ENCODE results near the gene CRISP2.
"Not testable (repeated sequence)": the region's sequence is repeated elsewhere in the genome, so short reads cannot be mapped to it uniquely, and the experiment has no call there.

Gene CRISP2

DNA sequence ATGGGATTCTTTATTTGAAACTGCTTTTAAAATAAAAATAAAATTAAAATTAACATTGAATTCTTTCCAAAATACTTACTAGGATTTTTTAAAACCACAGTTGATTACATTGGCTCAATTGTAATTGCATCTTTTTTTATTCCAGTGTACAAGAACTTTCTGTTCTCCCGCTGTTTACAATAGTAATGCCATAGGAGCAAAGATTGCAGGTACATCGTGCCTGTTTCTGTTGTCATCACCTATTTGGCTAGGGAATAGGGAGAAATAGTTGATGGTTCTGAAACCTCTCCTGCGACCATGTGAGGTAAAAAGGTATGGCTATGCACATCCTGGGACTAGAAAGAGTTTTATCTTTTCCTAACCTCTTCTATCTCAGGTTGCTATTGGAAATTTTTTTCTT is 48.5 kb downstream of the CRISP2 start:
- H3K4me3 ChIP-seq (replicated peaks in 1 of 2; ENCODE audit: low read depth in 2 of 2, low read length in 2 of 2), result no peak overlapping the region
- TF ChIP-seq, protein P1, sequence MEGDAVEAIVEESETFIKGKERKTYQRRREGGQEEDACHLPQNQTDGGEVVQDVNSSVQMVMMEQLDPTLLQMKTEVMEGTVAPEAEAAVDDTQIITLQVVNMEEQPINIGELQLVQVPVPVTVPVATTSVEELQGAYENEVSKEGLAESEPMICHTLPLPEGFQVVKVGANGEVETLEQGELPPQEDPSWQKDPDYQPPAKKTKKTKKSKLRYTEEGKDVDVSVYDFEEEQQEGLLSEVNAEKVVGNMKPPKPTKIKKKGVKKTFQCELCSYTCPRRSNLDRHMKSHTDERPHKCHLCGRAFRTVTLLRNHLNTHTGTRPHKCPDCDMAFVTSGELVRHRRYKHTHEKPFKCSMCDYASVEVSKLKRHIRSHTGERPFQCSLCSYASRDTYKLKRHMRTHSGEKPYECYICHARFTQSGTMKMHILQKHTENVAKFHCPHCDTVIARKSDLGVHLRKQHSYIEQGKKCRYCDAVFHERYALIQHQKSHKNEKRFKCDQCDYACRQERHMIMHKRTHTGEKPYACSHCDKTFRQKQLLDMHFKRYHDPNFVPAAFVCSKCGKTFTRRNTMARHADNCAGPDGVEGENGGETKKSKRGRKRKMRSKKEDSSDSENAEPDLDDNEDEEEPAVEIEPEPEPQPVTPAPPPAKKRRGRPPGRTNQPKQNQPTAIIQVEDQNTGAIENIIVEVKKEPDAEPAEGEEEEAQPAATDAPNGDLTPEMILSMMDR (IDR thresholded peaks at IDR 0.05; ENCODE audit: low read depth, low read length), result no peak

DNA sequence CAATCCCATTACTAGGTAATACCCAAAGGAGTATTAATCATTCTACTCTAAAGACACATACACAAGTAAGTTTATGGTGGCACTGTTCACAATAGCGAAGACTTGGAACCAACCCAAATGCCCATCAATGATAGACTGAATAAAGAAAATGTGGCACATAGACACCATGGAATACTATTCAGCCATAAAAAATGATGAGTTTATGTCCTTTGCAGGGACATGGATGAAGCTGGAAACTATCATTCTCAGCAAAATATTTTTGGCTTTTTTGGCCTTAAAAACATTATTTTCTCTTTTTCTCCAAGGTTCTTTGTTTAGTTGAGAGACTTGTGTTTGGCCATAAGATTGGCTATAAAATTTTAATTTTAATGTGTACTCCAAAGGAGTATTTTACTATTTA is 49.3 kb downstream of the CRISP2 start:
- not testable (repeated sequence) for DNase-seq (ENCODE audit: low read depth in 2 of 2); H3K4me3 ChIP-seq (replicated peaks in 1 of 2; ENCODE audit: low read depth in 2 of 2, low read length in 2 of 2)

More for the DNA sequence above, 48.5 kb downstream of the CRISP2 start:
- DNase-seq (ENCODE audit: low read depth in 2 of 2), result no peak

DNA sequence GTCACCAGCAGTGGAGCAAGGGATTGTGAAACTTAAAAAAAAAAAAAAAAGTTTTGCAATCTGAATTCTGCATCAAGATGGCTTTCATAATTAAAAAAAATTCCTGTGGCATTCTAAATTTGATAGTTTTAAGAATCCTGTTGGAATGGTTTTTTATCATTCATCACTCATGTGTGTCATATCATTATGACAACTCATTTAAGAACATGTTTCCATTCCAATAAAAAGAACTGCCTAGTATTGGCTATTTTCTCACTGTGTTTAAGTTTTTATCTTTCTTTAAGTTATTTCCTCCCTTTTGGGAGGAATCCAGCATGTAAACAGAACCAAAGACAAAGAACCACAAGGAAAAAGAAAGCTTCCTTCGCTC is 50.5 kb downstream of the CRISP2 start:
- no peak for DNase-seq (ENCODE audit: low read depth in 2 of 2)
- TF ChIP-seq, protein P1 (IDR thresholded peaks at IDR 0.05; ENCODE audit: low read depth, low read length), result no peak
- no peak overlapping the region for H3K4me3 ChIP-seq (replicated peaks in 1 of 2; ENCODE audit: low read depth in 2 of 2, low read length in 2 of 2)

DNA sequence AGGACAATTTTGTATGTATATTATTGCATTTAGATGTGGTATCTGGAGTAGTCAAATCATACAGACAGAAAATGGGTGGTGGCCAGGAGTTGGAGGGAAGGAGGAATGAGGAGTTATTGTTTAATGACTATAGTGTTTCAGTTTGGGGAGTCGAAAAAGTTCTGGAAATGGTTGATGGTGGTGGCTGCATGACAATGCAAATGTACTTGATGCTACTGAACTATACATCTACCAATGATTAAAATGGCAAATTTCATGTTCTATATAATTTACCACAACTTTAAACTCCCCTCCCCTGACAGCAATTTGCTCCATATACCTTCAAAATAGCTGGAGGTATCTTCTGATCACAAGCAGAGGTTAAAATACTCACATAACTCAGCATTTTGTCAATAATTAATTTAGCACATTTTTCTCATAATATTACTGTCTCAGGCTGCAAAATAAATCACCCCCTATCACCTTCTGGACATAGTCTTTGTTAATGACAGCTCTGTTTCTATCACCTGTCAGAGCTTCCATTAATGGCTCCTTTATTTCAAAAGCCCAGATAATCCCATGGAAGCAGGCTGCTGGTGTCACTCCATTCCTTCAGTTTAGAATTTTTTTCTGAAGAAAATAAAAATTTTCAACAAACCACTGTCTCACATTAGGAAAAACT is 51.0 kb downstream of the CRISP2 start:
- no peak overlapping the region for H3K4me3 ChIP-seq (replicated peaks in 1 of 2; ENCODE audit: low read depth in 2 of 2, low read length in 2 of 2)
- TF ChIP-seq, protein P1 (IDR thresholded peaks at IDR 0.05; ENCODE audit: low read depth, low read length), result no peak
- DNase-seq (ENCODE audit: low read depth in 2 of 2), result no peak

DNA sequence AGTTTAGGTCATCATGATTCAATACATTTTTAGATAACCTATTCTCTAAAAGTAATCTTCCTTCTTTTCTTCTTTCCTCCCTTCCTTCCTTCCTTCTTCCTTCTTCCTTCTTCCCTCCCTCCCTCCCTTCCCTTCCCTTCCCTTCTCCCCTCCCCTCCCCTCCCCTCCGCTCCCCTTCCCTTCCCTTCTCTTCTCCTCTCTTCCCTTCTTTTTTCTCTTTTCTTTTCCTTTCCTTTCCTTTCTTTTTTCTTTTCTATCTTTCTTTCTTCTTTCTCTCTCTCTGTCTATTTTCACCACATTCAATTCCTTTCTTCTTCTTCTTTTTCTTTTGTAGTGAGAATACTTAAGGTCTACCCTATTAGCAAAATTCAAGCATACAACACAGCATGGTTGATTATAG is 59.4 kb downstream of the CRISP2 start:
- no peak overlapping the region for H3K4me3 ChIP-seq (replicated peaks in 1 of 2; ENCODE audit: low read depth in 2 of 2, low read length in 2 of 2)
- DNase-seq (ENCODE audit: low read depth in 2 of 2), result no peak
- TF ChIP-seq, protein P1 (IDR thresholded peaks at IDR 0.05; ENCODE audit: low read depth, low read length), result no peak

DNA sequence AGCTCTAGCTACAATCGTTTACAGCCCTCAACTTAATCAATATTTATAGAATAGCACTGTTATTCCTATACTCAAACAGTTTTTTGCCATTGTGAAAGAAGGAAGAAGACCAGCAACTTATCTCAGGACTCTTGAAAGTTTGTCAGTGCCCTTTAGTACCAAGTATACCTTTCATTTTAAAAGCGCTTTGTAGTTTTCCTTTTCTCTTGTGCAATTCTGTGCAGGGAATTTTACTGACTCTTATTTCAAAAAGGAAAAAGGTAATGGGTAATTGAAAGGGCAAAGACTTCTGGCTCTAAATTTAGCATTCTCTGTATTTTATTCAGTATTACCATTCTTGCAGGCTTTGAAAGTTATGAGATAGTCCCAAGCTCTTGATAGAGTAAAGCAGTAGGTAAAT is 59.9 kb downstream of the CRISP2 start:
- TF ChIP-seq, protein P1 (IDR thresholded peaks at IDR 0.05; ENCODE audit: low read depth, low read length), result no peak
- no peak overlapping the region for H3K4me3 ChIP-seq (replicated peaks in 1 of 2; ENCODE audit: low read depth in 2 of 2, low read length in 2 of 2)
- DNase-seq (ENCODE audit: low read depth in 2 of 2), result no peak

DNA sequence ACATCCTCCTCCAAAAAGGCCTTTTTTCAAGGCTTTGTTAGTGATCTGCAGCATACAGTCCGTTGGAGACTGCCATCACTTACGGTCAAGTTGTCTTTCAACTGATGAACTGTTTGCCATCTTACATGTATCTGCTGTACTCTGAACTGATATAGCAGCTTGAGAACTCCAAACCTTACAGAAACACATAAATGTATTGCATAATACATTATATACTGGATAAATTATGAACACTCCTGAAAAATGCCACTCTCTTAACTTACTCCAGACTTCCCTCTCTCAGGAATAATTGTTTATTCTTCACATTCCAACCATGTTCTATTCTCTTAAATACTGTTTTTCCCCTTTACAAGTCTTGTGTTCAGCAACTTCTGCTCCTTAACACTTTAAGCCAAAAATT is 62.1 kb downstream of the CRISP2 start:
- DNase-seq (ENCODE audit: low read depth in 2 of 2), result no peak
- H3K4me3 ChIP-seq (replicated peaks in 1 of 2; ENCODE audit: low read depth in 2 of 2, low read length in 2 of 2), result no peak overlapping the region
- TF ChIP-seq, protein P1 (IDR thresholded peaks at IDR 0.05; ENCODE audit: low read depth, low read length), result no peak
